Heart right ventricle (tissue), 16 donors: ENCODE data around the gene FHAD1. TPM values are rescaled to one million over a fixed set of nuclear protein-coding genes. Genes with fewer than 3 reads are reported as not detected.

Experiments used
- ATAC-seq, 8 donors: fragments of 200-7000 bp; cut with Tn5 transposase; one replicate each; pipeline ENCODE4 v1.9.1; 2020; ENCODE audit warnings: mild to moderate bottlenecking in 8 of 8, moderate library complexity in 8 of 8, moderate number of reproducible peaks in 1 of 8
- DNase-seq, 2 donors: peaks; one replicate each; pipeline ENCODE4 v3.0.0-alpha.2; 2020
- H3K27ac ChIP-seq, 10 donors: fragments of 200-600 bp; sonication (generic) in 2 of 10; one replicate each; pipeline versions ENCODE4 v1.5.0 to v1.8.0; 2020 to 2022; ENCODE audit warnings: mild to moderate bottlenecking in 3 of 10
- H3K27me3 ChIP-seq, 7 donors: fragments of 200-600 bp; one replicate each; pipeline ENCODE4 v1.8.0; 2021 to 2022; ENCODE audit warnings: mild to moderate bottlenecking in 2 of 7
- H3K36me3 ChIP-seq, 9 donors: fragments of 200-600 bp; sonication (generic) in 1 of 9; one replicate each; pipeline versions ENCODE4 v1.5.0 to v1.8.0; 2020 to 2022; ENCODE audit warnings: mild to moderate bottlenecking in 2 of 9
- H3K4me1 ChIP-seq, 9 donors: fragments of 200-600 bp; sonication (generic) in 1 of 9; one replicate each; pipeline versions ENCODE4 v1.5.0 to v1.8.0; 2020 to 2022; ENCODE audit warnings: mild to moderate bottlenecking in 4 of 9
- H3K4me3 ChIP-seq, 10 donors: fragments of 200-600 bp; sonication (generic) in 2 of 10; one replicate each; pipeline versions ENCODE4 v1.5.0 to v1.8.0; 2020 to 2022; ENCODE audit warnings: mild to moderate bottlenecking in 7 of 10, moderate library complexity in 2 of 10
- H3K9me3 ChIP-seq, 11 donors: fragments of 200-600 bp in 10 of 11; sonication (generic) in 2 of 11; one replicate each; pipeline versions ENCODE4 v1.5.0 to v1.8.0; 2013 to 2022; ENCODE audit warnings: mild to moderate bottlenecking in 2 of 11, control low read depth in 1 of 11, moderate library complexity in 1 of 11
- CTCF ChIP-seq, 9 donors: fragments of 200-600 bp; sonication (generic) in 2 of 9; IDR thresholded peaks; one replicate each; pipeline versions ENCODE4 v1.5.0 to v1.8.0; 2021 to 2022; ENCODE audit warnings: antibody characterized with exemption in 9 of 9, mild to moderate bottlenecking in 5 of 9, moderate library complexity in 1 of 9
- WGBS, 2 donors: extraction: QIAGEN DNeasy Blood & Tissue Kit; methylation state at CpG; one replicate each; pipeline ENCODE4 v1.1.7; 2013; ENCODE audit warnings: inconsistent platforms in 1 of 2; 5-methylcytosine and 5-hydroxymethylcytosine counted together
- intact Hi-C, 10 donors: fragments of 100-400 bp; cut with DNase I; formaldehyde crosslinking; loops; one replicate each; pipeline versions ENCODE4 v1.11.1 to v1.14.2; 2022
- polyA plus RNA-seq, 2 donors: library from polyadenylated mRNA; stranded (reverse); fragments of 200-250 nt; gene quantifications; one replicate each; pipeline ENCODE4 v1.2.3, GENCODE V29; 2013
- total RNA-seq, 10 donors: library from RNA; stranded (reverse); fragmentation: NEBNext Ultra II Directional in 3 of 10; extraction: Animal tissue kit (Norgen Biotek cat#: 25700) in 3 of 10; gene quantifications; one replicate each; pipeline versions ENCODE4 v1.2.1 to v1.2.4, GENCODE V29; 2021 to 2023
- donor health status: Arrhythmogenic right ventricular cardiomyopathy.
- donor health status: ischemic (EF 13 %, LVEDD 7.1; RV severe dilation, severe dysfunction).
- donor health status: healthy with polysubstance abuse.
- donor health status: DM: no; HTN: yes; CAD: no.
- donor health status: DM: no; HTN: no; CAD: no.
- donor health status: ischemic (EF 25% LVEDD 6.9; RV normal size, moderate dysfunction).
- donor health status: ischemic (EF 25% LVEDD 5.7; RV mildly dilated, moderate dysfunction).
- donor health status: healthy.
- donor health status: DM: yes; HTN: yes; CAD: no.
- donor health status: Ischemic cardiomyopathy.
- donor health status: ischemic (EF 35%, LVEDD 5.7; RV mildly dilated, moderate dysfunction).
- donor health status: nonischemic (EF 11% LVEDD 7.7; RV severe dilation, severe dysfunction).
- donor health status: DM: yes; HTN: yes; CAD: no.
- donor health status: PGD.
- donor health status: ischemic (EF 29% LVEDD 5.4; RV normal size, mild dysfunction).
- donor health status: nonischemic (EF 23%, LVEDD 6.1; RV moderate dilation, normal function).

The FHAD1 gene
- total and polyA plus RNA-seq, 12 donors, result 0.06 to 1.0 (median 0.12) TPM; not detected in 5

GRCh38 chr1:15323351-15323988 is 76.4 kb downstream of the FHAD1 start:
- H3K27ac ChIP-seq, result peak overlapping the region in 5 of 10 donors; percentile 13 to 38 (median 29)
- H3K4me1 ChIP-seq, result peaks cover 0 to 24% (median 13%) of the 10 kb centered on the region in 9 donors
- H3K4me3 ChIP-seq, result no peak overlapping the region
- H3K27me3 ChIP-seq, result peaks cover 0 to under 1% (median 0%) of the 10 kb centered on the region in 7 donors
- ATAC-seq (peak; percentile 77 to 91 (median 88)), DNase-seq (peak; percentile 67 to 77)
- no peaks in the 10 kb centered on the region for H3K36me3 ChIP-seq
- peak; percentile 96 to 100 (median 98) for TF ChIP-seq CTCF (IDR thresholded peaks at IDR 0.05)
- 40 to 41% methylated on average over 15 of the region's 15 CpGs for WGBS, 2 donors
- H3K9me3 ChIP-seq, result peaks cover 0 to 13% (median 3%) of the 10 kb centered on the region in 11 donors
- intact Hi-C loops, result loop anchor here in 9 of 10 donors (1.0 to 10.0 kb wide), 5 partner anchors 107 to 181 kb away; no protein-coding TSS in a partner anchor

GRCh38 chr1:15323989-15324868 is 77.2 kb downstream of the FHAD1 start:
- no peaks in the 10 kb centered on the region for H3K36me3 ChIP-seq
- no peak for TF ChIP-seq CTCF (IDR thresholded peaks at IDR 0.05)
- ATAC-seq (peak in 1 of 8 donors; percentile 2), DNase-seq (no peak)
- peaks cover under 1 to 32% (median 21%) of the 10 kb centered on the region in 9 donors for H3K4me1 ChIP-seq
- no peaks in the 10 kb centered on the region for H3K27me3 ChIP-seq
- peaks cover 0 to 13% (median 3%) of the 10 kb centered on the region in 11 donors for H3K9me3 ChIP-seq
- intact Hi-C loops, result loop anchor here in 9 of 10 donors (1.0 to 10.0 kb wide), 5 partner anchors 107 to 181 kb away; no protein-coding TSS in a partner anchor
- H3K4me3 ChIP-seq, result no peak overlapping the region
- no peak overlapping the region for H3K27ac ChIP-seq
- 66 to 68% methylated on average over 24 of the region's 24 CpGs for WGBS, 2 donors

GRCh38 chr1:15324869-15325335 is 77.9 kb downstream of the FHAD1 start:
- H3K4me1 ChIP-seq, result peaks cover 3 to 39% (median 28%) of the 10 kb centered on the region in 9 donors
- H3K36me3 ChIP-seq, result no peaks in the 10 kb centered on the region
- 84 to 85% methylated on average over 9 of the region's 9 CpGs for WGBS, 2 donors
- peaks cover 0 to 11% (median 3%) of the 10 kb centered on the region in 11 donors for H3K9me3 ChIP-seq
- no peak for TF ChIP-seq CTCF (IDR thresholded peaks at IDR 0.05)
- H3K4me3 ChIP-seq, result no peak overlapping the region
- no peak for ATAC-seq
- intact Hi-C loops, result loop anchor here in 6 of 10 donors (1.0 to 10.0 kb wide), 6 partner anchors 102 to 180 kb away; no protein-coding TSS in a partner anchor
- no peaks in the 10 kb centered on the region for H3K27me3 ChIP-seq
- no peak for DNase-seq
- H3K27ac ChIP-seq, result no peak overlapping the region
